Activated CD4-positive, alpha-beta T cell treated with anti-CD3 and anti-CD28 coated beads, Interleukin-10, Interleukin-2, amounts not matched to agents 100 ng/mL and 50 ng/mL, durations not matched to agents 16 hours and 8 hours (primary cell): ENCODE measurements around the gene NCLN.
"Not testable (repeated sequence)": the region's sequence is repeated elsewhere in the genome, so short reads cannot be mapped to it uniquely, and the experiment has no call there.

Experiments used
- DNase-seq: peaks from one replicate; pipeline ENCODE4 v3.0.0-alpha.2; 2020

NCLN gene

GRCh38 chr19:3186160-3186688 is 494 bp downstream of the NCLN start:
- no peak for DNase-seq

GRCh38 chr19:3186891-3187661 is 1.3 kb downstream of the NCLN start:
- DNase-seq = no peak

GRCh38 chr19:3187662-3188511 is 2.2 kb downstream of the NCLN start:
- DNase-seq = no peak

GRCh38 chr19:3188627-3189596 is 3.2 kb downstream of the NCLN start:
- DNase-seq = no peak

- no peak for DNase-seq
Measured at GRCh38 chr19:3189702-3190469, 4.2 kb downstream of the NCLN start.

GRCh38 chr19:3190470-3190770 is 4.7 kb downstream of the NCLN start:
- no peak for DNase-seq

- no peak for DNase-seq
Measured at GRCh38 chr19:3190921-3191805, 5.4 kb downstream of the NCLN start.

GRCh38 chr19:3191806-3192104 is 6.0 kb downstream of the NCLN start:
- not testable (repeated sequence) for DNase-seq

- no peak for DNase-seq
Measured at GRCh38 chr19:3192228-3192635, 6.5 kb downstream of the NCLN start.

GRCh38 chr19:3192684-3193083 is 7.0 kb downstream of the NCLN start:
- DNase-seq = no peak

GRCh38 chr19:3193256-3194105 is 7.8 kb downstream of the NCLN start:
- DNase-seq = no peak

GRCh38 chr19:3194106-3195087 is 8.7 kb downstream of the NCLN start:
- DNase-seq = no peak

- DNase-seq = no peak
Measured at GRCh38 chr19:3196064-3196932, 10.6 kb downstream of the NCLN start.

GRCh38 chr19:3196933-3197205 is 11.1 kb downstream of the NCLN start:
- DNase-seq = no peak

GRCh38 chr19:3198901-3199700 is 13.4 kb downstream of the NCLN start:
- no peak for DNase-seq

GRCh38 chr19:3201072-3201700 is 15.5 kb downstream of the NCLN start:
- DNase-seq = no peak

- no peak for DNase-seq
Measured at GRCh38 chr19:3201911-3202310, 16.2 kb downstream of the NCLN start.
